Mucosa of stomach (tissue), 1 donor: ENCODE results near the gene SULT2B1.
A peak's percentile ranks its signal among the peaks of the same experiment; 100 is the strongest.
"Not testable (repeated sequence)": the region's sequence is repeated elsewhere in the genome, so short reads cannot be mapped to it uniquely, and the experiment has no call there.

Experiments
- H3K27me3 ChIP-seq: one replicate; pipeline ENCODE4 v1.7.0; 2013; ENCODE audit warnings: mild to moderate bottlenecking, low read length; ENCODE audit not compliant: control insufficient read depth, insufficient read depth
- H3K36me3 ChIP-seq: one replicate; pipeline ENCODE4 v1.7.0; 2013; ENCODE audit warnings: low read length; ENCODE audit not compliant: control insufficient read depth, insufficient read depth
- H3K4me1 ChIP-seq: one replicate; pipeline ENCODE4 v1.7.0; 2013; ENCODE audit warnings: mild to moderate bottlenecking, low read length; ENCODE audit not compliant: control insufficient read depth, insufficient read depth
- H3K4me3 ChIP-seq: one replicate; pipeline ENCODE4 v1.7.0; 2013; ENCODE audit warnings: low read length
- H3K9ac ChIP-seq: one replicate; pipeline ENCODE4 v1.7.0; 2013; ENCODE audit warnings: mild to moderate bottlenecking, low read length, moderate library complexity
- H3K9me3 ChIP-seq: one replicate; pipeline ENCODE4 v1.7.0; 2013; ENCODE audit warnings: mild to moderate bottlenecking, low read length, moderate library complexity; ENCODE audit not compliant: control insufficient read depth
- donor health status: Pancreatic carcinoma.

The SULT2B1 gene

GRCh38 chr19:48571378-48572162 is 19.6 kb downstream of the SULT2B1 start:
- H3K9ac ChIP-seq: no peak overlapping the region
- no peaks in the 10 kb centered on the region for H3K36me3 ChIP-seq

GRCh38 chr19:48573163-48573505 is 21.2 kb downstream of the SULT2B1 start:
- no peak overlapping the region for H3K4me3 ChIP-seq
- no peak overlapping the region for H3K9ac ChIP-seq
- no peaks in the 10 kb centered on the region for H3K9me3 ChIP-seq
- H3K36me3 ChIP-seq: no peaks in the 10 kb centered on the region
- no peaks in the 10 kb centered on the region for H3K27me3 ChIP-seq
- peaks cover 25% of the 10 kb centered on the region for H3K4me1 ChIP-seq

More at GRCh38 chr19:48571378-48572162, 19.6 kb downstream of the SULT2B1 start:
- no peaks in the 10 kb centered on the region for H3K27me3 ChIP-seq
- H3K9me3 ChIP-seq: no peaks in the 10 kb centered on the region
- H3K4me3 ChIP-seq: no peak overlapping the region
- H3K4me1 ChIP-seq: peaks cover 30% of the 10 kb centered on the region

- no peaks in the 10 kb centered on the region for H3K36me3 ChIP-seq
- no peaks in the 10 kb centered on the region for H3K9me3 ChIP-seq
- H3K4me1 ChIP-seq: peaks cover 17% of the 10 kb centered on the region
- H3K4me3 ChIP-seq: no peak overlapping the region
- no peak overlapping the region for H3K9ac ChIP-seq
- H3K27me3 ChIP-seq: no peaks in the 10 kb centered on the region
Observed at GRCh38 chr19:48575931-48576622, 24.1 kb downstream of the SULT2B1 start.

GRCh38 chr19:48577908-48578307 is 25.9 kb downstream of the SULT2B1 start:
- not testable (repeated sequence) for H3K4me3 ChIP-seq, H3K9ac ChIP-seq, H3K9me3 ChIP-seq, H3K36me3 ChIP-seq, H3K27me3 ChIP-seq
- H3K4me1 ChIP-seq: peaks cover 16% of the 10 kb centered on the region

- Histone ChIP-seq H3K4me1 (peaks cover 16% of the 10 kb centered on the region), H3K9me3 (no peaks in the 10 kb centered on the region), H3K4me3 (no peak overlapping the region)
Observed at GRCh38 chr19:48578891-48579290, 26.9 kb downstream of the SULT2B1 start.

GRCh38 chr19:48582168-48582567 is 30.2 kb downstream of the SULT2B1 start:
- Histone ChIP-seq H3K4me1 (peaks cover 15% of the 10 kb centered on the region), H3K27me3 (no peaks in the 10 kb centered on the region), H3K9ac (no peak overlapping the region)

More at GRCh38 chr19:48578891-48579290, 26.9 kb downstream of the SULT2B1 start:
- Histone ChIP-seq H3K27me3 (no peaks in the 10 kb centered on the region), H3K9ac (no peak overlapping the region), H3K36me3 (no peaks in the 10 kb centered on the region)

GRCh38 chr19:48587387-48587786 is 35.4 kb downstream of the SULT2B1 start:
- Histone ChIP-seq H3K9me3 (no peaks in the 10 kb centered on the region), H3K27me3 (no peaks in the 10 kb centered on the region), H3K36me3 (no peaks in the 10 kb centered on the region), H3K4me1 (peaks cover 20% of the 10 kb centered on the region), H3K9ac (no peak overlapping the region), H3K4me3 (no peak overlapping the region)

More at GRCh38 chr19:48582168-48582567, 30.2 kb downstream of the SULT2B1 start:
- Histone ChIP-seq H3K36me3 (no peaks in the 10 kb centered on the region), H3K9me3 (no peaks in the 10 kb centered on the region), H3K4me3 (no peak overlapping the region)

- peak overlapping the region; percentile 31 for H3K4me3 ChIP-seq
- H3K9ac ChIP-seq: peak overlapping the region; percentile 61
- H3K36me3 ChIP-seq: no peaks in the 10 kb centered on the region
- H3K9me3 ChIP-seq: no peaks in the 10 kb centered on the region
- peaks cover 13% of the 10 kb centered on the region for H3K4me1 ChIP-seq
- no peaks in the 10 kb centered on the region for H3K27me3 ChIP-seq
Observed at GRCh38 chr19:48588670-48589401, 36.9 kb downstream of the SULT2B1 start.

GRCh38 chr19:48591021-48591420 is 39.0 kb downstream of the SULT2B1 start:
- Histone ChIP-seq H3K9me3 (no peaks in the 10 kb centered on the region), H3K27me3 (no peaks in the 10 kb centered on the region), H3K9ac (no peak overlapping the region), H3K4me3 (no peak overlapping the region), H3K4me1 (peaks cover 6% of the 10 kb centered on the region), H3K36me3 (no peaks in the 10 kb centered on the region)

- Histone ChIP-seq H3K4me1 (no peaks in the 10 kb centered on the region), H3K36me3 (no peaks in the 10 kb centered on the region), H3K4me3 (no peak overlapping the region), H3K9ac (no peak overlapping the region), H3K9me3 (no peaks in the 10 kb centered on the region), H3K27me3 (no peaks in the 10 kb centered on the region)
Observed at GRCh38 chr19:48595171-48595570, 43.2 kb downstream of the SULT2B1 start.

GRCh38 chr19:48595833-48596232 is 43.9 kb downstream of the SULT2B1 start:
- Histone ChIP-seq H3K4me3 (no peak overlapping the region), H3K36me3 (no peaks in the 10 kb centered on the region), H3K9ac (no peak overlapping the region), H3K27me3 (no peaks in the 10 kb centered on the region), H3K9me3 (no peaks in the 10 kb centered on the region), H3K4me1 (no peaks in the 10 kb centered on the region)

- Histone ChIP-seq H3K27me3 (no peaks in the 10 kb centered on the region), H3K36me3 (no peaks in the 10 kb centered on the region), H3K4me3 (no peak overlapping the region), H3K9ac (no peak overlapping the region), H3K9me3 (no peaks in the 10 kb centered on the region), H3K4me1 (no peaks in the 10 kb centered on the region)
Observed at GRCh38 chr19:48596237-48596636, 44.3 kb downstream of the SULT2B1 start.
